Osteoblast (primary cell): Measurements from ENCODE around the gene FNDC3B. TPM values are rescaled to one million over a fixed set of nuclear protein-coding genes. Genes with fewer than 3 reads are reported as not detected.

Experiments
- DNase-seq: peaks from one replicate; pipeline ENCODE4 v3.0.0; 2011; ENCODE audit warnings: low spot score, mixed read lengths; ENCODE audit not compliant: insufficient read length; ENCODE audit errors: missing footprints
- H2AFZ ChIP-seq: 2 replicates; pipeline ENCODE4 v1.6.0; 2011; ENCODE audit warnings: mild to moderate bottlenecking, low read length
- H3K27ac ChIP-seq: 2 replicates; pipeline ENCODE4 v1.5.1; 2011; ENCODE audit warnings: mild to moderate bottlenecking, low read depth, low read length, moderate library complexity
- H3K27me3 ChIP-seq: 2 replicates; pipeline ENCODE4 v1.6.0; 2012; ENCODE audit warnings: mild to moderate bottlenecking, control low read depth, inconsistent platforms, low read length, moderate library complexity; ENCODE audit not compliant: insufficient read depth
- H3K36me3 ChIP-seq: 2 replicates; pipeline ENCODE4 v1.5.1; 2011; ENCODE audit warnings: mild to moderate bottlenecking, low read length, control low read depth, moderate library complexity; ENCODE audit not compliant: insufficient read depth
- H3K4me1 ChIP-seq: 2 replicates; pipeline ENCODE4 v1.5.1; 2011; ENCODE audit warnings: mild to moderate bottlenecking, low read length, control low read depth, moderate library complexity; ENCODE audit not compliant: insufficient read depth
- H3K4me2 ChIP-seq: 2 replicates; pipeline ENCODE4 v1.6.0; 2011; ENCODE audit warnings: mild to moderate bottlenecking, low read length; ENCODE audit not compliant: insufficient read depth
- H3K4me3 ChIP-seq: fragments of 200-600 bp; sonication (generic); 3 replicates; pipeline ENCODE4 v1.5.1; 2012; ENCODE audit warnings: mild to moderate bottlenecking, low read length, inconsistent platforms; ENCODE audit not compliant: insufficient read depth
- H3K79me2 ChIP-seq: 2 replicates; pipeline ENCODE4 v1.6.0; 2012; ENCODE audit warnings: mild to moderate bottlenecking, low read length, control low read depth, inconsistent platforms; ENCODE audit not compliant: insufficient read depth
- H3K9me3 ChIP-seq: 2 replicates; pipeline ENCODE4 v1.5.1; 2011; ENCODE audit warnings: low read depth, low read length, control low read depth
- H4K20me1 ChIP-seq: 2 replicates; pipeline ENCODE4 v1.6.0; 2012; ENCODE audit warnings: mild to moderate bottlenecking, low read length, control low read depth; ENCODE audit not compliant: insufficient read depth
- total RNA-seq: library from RNA; depleted of rRNA; stranded (reverse); fragments of >200 nt; gene quantifications from 2 replicates; pipeline ENCODE4 v1.2.3, GENCODE V29; 2012
- TF ChIP-seq, protein P1 (sequence below): IDR thresholded peaks from 2 replicates; pipeline ENCODE4 v1.5.1; 2011; ENCODE audit warnings: mild to moderate bottlenecking, low read depth, low read length, moderate library complexity; ENCODE audit errors: extremely low read depth

The FNDC3B gene
- total RNA-seq, 1 donor: 179 TPM

DNA sequence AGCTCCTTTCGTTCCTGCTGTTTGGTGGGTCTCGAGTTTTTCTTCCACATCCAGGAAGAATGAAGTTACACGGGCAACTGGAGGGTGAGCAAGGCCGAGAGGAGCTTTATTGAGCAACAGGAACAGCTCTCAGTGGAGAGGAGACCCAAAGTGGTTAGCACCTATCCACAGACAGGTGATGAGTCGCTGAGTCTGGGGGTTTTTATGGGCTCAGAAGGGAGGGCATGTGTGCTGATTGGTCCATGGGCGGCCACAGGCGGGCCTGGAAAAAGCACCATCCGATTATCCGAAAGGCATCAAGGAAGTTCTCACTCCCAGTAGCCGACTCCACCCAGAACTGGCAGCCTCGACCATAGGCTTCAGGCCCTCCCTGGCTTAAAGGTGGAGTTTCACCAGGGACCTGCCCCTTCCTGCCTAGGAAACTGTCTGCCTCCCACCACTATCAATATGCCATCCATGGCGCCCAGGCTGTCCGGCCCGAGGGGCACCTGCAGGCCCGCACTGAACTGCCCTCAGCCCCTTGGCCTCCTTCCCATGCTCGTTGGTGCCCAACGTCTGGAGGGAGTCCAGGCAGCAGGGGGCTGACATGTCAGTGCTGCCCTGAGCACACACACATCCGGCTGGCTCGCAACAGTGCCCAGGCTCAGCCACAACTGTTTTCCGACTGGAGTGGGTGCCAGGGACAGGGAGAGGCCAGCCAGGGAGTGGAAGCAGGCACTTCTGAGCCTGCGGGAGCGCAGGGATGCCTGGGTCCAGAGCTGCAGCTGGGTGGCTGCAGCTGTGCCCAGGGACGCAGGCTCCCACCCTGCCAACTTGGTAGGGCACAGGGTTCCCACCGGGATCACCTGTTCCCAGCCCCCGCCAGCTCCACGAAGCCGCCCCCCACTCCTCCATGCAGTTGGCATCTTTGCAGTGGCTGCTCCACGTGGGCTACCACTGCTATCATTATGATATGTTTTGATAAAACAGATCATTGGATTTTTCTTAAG lies 170.2 kb downstream of the FNDC3B start:
- Histone ChIP-seq H2AFZ (no peak overlapping the region), H3K27me3 (no peaks in the 10 kb centered on the region), H3K79me2 (peaks cover 89% of the 10 kb centered on the region), H3K4me1 (peaks cover 60% of the 10 kb centered on the region), H3K4me2 (peak overlapping the region; percentile 22), H3K9me3 (no peaks in the 10 kb centered on the region), H3K4me3 (no peak overlapping the region), H3K27ac (peak overlapping the region; percentile 78), H3K36me3 (peaks cover 13% of the 10 kb centered on the region), H4K20me1 (peaks cover 35% of the 10 kb centered on the region)
- TF ChIP-seq, protein P1, sequence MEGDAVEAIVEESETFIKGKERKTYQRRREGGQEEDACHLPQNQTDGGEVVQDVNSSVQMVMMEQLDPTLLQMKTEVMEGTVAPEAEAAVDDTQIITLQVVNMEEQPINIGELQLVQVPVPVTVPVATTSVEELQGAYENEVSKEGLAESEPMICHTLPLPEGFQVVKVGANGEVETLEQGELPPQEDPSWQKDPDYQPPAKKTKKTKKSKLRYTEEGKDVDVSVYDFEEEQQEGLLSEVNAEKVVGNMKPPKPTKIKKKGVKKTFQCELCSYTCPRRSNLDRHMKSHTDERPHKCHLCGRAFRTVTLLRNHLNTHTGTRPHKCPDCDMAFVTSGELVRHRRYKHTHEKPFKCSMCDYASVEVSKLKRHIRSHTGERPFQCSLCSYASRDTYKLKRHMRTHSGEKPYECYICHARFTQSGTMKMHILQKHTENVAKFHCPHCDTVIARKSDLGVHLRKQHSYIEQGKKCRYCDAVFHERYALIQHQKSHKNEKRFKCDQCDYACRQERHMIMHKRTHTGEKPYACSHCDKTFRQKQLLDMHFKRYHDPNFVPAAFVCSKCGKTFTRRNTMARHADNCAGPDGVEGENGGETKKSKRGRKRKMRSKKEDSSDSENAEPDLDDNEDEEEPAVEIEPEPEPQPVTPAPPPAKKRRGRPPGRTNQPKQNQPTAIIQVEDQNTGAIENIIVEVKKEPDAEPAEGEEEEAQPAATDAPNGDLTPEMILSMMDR: no peak
- DNase-seq: no peak

DNA sequence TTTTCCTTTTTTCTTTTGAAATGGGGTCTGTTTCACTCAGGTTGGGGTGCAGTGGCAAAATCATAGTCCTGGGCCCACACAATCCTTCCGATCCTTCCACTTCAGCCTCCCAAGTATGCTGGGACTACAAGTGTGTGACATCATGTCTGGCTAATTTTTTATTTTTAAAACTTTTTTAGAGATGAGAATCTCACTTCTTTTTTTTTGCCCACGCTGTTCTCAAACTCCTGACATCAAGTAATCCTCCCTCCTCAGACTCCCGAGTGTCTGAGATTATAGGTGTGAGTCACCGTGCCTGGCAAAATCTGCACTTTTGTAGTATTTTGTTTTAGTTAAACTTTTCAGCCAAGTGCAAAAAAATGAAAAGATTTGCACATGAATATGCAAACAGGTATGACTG lies 171.0 kb downstream of the FNDC3B start:
- Histone ChIP-seq H3K9me3 (no peaks in the 10 kb centered on the region), H3K27ac (peak overlapping the region; percentile 78), H3K4me2 (no peak overlapping the region), H4K20me1 (peaks cover 31% of the 10 kb centered on the region), H3K27me3 (no peaks in the 10 kb centered on the region), H2AFZ (no peak overlapping the region), H3K4me1 (peaks cover 52% of the 10 kb centered on the region), H3K4me3 (no peak overlapping the region), H3K36me3 (peaks cover 8% of the 10 kb centered on the region), H3K79me2 (peaks cover 88% of the 10 kb centered on the region)
- no peak for DNase-seq
- TF ChIP-seq, protein P1: no peak

DNA sequence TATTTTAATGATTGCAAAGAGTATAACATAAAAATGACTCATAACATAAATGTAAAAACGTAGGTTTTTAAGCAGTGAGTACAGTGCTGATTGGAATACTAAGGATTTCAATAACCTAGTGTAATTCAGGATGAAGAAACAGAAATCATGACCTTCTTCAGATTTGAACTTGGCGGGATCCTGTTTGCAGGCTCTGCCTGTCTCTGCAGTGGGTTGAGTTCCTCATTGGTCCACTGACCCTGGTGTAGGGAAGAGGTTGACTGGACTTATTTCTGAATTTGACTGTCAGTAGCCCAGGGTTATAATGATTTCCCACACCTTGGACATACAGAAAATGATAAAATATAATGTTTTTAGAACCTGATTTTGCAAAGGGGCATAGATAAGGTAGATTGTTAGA lies 171.7 kb downstream of the FNDC3B start:
- Histone ChIP-seq H3K27ac (peak overlapping the region; percentile 78), H3K4me2 (no peak overlapping the region), H3K9me3 (no peaks in the 10 kb centered on the region), H3K4me1 (peaks cover 49% of the 10 kb centered on the region), H3K4me3 (no peak overlapping the region), H4K20me1 (peaks cover 31% of the 10 kb centered on the region), H2AFZ (no peak overlapping the region), H3K27me3 (no peaks in the 10 kb centered on the region), H3K36me3 (peaks cover under 1% of the 10 kb centered on the region), H3K79me2 (peaks cover 88% of the 10 kb centered on the region)
- TF ChIP-seq, protein P1: no peak
- DNase-seq: no peak

DNA sequence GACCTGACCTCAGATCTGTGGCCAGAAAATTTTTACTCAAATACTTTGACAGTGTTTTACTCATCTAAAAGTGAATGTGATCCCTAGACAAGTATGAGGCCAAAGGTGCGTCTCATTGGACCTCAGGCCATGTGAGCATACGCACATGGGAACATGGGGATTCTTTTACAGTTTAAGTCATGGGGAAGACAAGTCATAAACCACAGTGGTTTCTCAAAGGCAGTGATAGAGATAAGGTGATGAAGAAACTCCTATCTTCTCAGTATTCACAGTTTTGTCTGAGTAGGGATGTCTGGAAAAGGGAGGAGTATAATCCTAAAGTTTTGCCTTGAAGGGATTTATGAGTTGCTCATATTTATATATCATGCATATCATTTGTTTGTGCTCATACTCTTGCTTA lies 173.8 kb downstream of the FNDC3B start:
- Histone ChIP-seq H3K79me2 (peaks cover 90% of the 10 kb centered on the region), H3K27me3 (no peaks in the 10 kb centered on the region), H3K9me3 (no peaks in the 10 kb centered on the region), H3K4me2 (no peak overlapping the region), H2AFZ (no peak overlapping the region), H3K4me3 (no peak overlapping the region), H3K4me1 (peaks cover 66% of the 10 kb centered on the region), H3K36me3 (peaks cover 4% of the 10 kb centered on the region), H4K20me1 (peaks cover 39% of the 10 kb centered on the region), H3K27ac (peak overlapping the region; percentile 78)
- DNase-seq: no peak
- TF ChIP-seq, protein P1: no peak
